IgD-negative memory B cell (primary cell): ENCODE data around the gene OR5K1. TPM values are rescaled to one million over a fixed set of nuclear protein-coding genes. Genes with fewer than 3 reads are reported as not detected.

Source experiments
- H3K27ac Mint-ChIP-seq, 3 donors: one replicate each; pipeline ENCODE4 v1.8.0; 2020 to 2022; ENCODE audit warnings: mild to moderate bottlenecking in 3 of 3, mixed read lengths in 3 of 3, moderate library complexity in 1 of 3
- H3K27me3 Mint-ChIP-seq: one replicate; pipeline ENCODE4 v1.8.0; 2021; ENCODE audit warnings: mixed read lengths
- H3K36me3 Mint-ChIP-seq: one replicate; pipeline ENCODE4 v1.8.0; 2020; ENCODE audit warnings: mild to moderate bottlenecking, mixed read lengths
- H3K4me1 Mint-ChIP-seq, 3 donors: one replicate each; pipeline ENCODE4 v1.8.0; 2020 to 2022; ENCODE audit warnings: mixed read lengths in 3 of 3, mild to moderate bottlenecking in 1 of 3
- H3K4me3 Mint-ChIP-seq, 4 donors: one replicate each; pipeline ENCODE4 v1.8.0; 2020 to 2022; ENCODE audit warnings: mild to moderate bottlenecking in 4 of 4, mixed read lengths in 4 of 4, moderate library complexity in 3 of 4
- H3K9me3 Mint-ChIP-seq, 3 donors: one replicate each; pipeline ENCODE4 v1.8.0; 2020 to 2021; ENCODE audit warnings: mixed read lengths in 3 of 3, mild to moderate bottlenecking in 1 of 3
- polyA plus RNA-seq: library from polyadenylated mRNA; unstranded; fragments of 300-500 nt; fragmentation: Illumina TruSeq; gene quantifications from one replicate; pipeline ENCODE4 v1.2.3, GENCODE V29; 2021

OR5K1 gene
- polyA plus RNA-seq: not detected

- peaks cover 0 to 8% (median 1%) of the 10 kb centered on the region in 3 donors for H3K9me3 Mint-ChIP-seq
- no peak within 1 kb of the TSS for H3K4me3 Mint-ChIP-seq
- peaks cover 0 to 2% (median 0%) of the 10 kb centered on the region in 3 donors for H3K4me1 Mint-ChIP-seq
- no peaks in the 10 kb centered on the region for H3K27me3 Mint-ChIP-seq
- no peaks in the 10 kb centered on the region for H3K36me3 Mint-ChIP-seq
- no peak within 1 kb of the TSS for H3K27ac Mint-ChIP-seq
These were observed at the start of gene OR5K1 for GRCh38 chr3:98462901-98463300. Gene OR5K1, plus strand, starts transcription at chr3:98463201. Its CDS starts 6,376 bp downstream, at chr3:98469577.

DNA sequence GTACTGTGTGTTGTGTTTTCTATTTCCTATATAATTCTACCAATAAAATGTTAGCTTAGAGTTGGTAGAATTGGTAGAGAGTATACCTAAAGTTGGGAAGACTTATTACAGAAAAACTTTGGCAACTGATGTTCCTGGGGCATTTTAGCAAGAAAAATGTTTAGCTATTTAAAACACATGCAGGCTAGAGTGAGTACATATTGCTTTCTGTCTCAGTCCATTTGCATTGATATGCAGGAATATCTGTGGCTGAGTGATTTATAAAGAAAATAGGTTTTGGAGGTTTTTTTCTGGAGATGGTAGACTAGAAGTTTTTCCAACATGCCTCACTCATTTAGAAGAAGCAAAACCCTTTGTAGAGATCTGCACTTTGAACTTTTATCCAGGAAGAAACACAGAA is 30.4 kb upstream of the OR5K1 start:
- no peak overlapping the region for H3K27ac Mint-ChIP-seq
- peaks cover 2% of the 10 kb centered on the region for H3K36me3 Mint-ChIP-seq

DNA sequence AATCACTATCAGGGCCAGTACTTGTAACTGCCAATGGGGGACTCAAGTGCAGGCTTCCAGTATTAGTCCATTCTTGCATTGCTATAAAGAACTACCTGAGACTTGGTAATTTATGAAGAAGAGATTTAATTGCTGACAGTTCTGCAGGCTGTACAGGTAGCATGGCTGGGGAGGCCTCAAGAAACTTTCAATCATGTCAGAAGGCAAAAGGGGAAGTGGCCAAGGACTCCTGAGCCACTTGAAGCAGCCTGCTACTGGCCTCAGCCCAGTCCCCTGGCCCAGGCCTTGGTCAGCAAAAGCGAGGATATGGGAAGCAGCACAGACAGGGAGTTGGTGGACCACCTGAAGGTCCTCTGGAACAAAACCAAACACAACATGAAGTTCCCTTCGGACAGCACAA is 29.2 kb upstream of the OR5K1 start:
- no peaks in the 10 kb centered on the region for H3K36me3 Mint-ChIP-seq
- H3K27me3 Mint-ChIP-seq: no peaks in the 10 kb centered on the region
- H3K27ac Mint-ChIP-seq: no peak overlapping the region
- peaks cover 4 to 19% (median 16%) of the 10 kb centered on the region in 3 donors for H3K9me3 Mint-ChIP-seq
- no peak overlapping the region for H3K4me3 Mint-ChIP-seq
- H3K4me1 Mint-ChIP-seq: peaks cover 0 to 2% (median 0%) of the 10 kb centered on the region in 3 donors

More for the DNA sequence above, 30.4 kb upstream of the OR5K1 start:
- Mint-ChIP-seq H3K9me3 (peaks cover 4 to 23% (median 16%) of the 10 kb centered on the region in 3 donors), H3K4me1 (peaks cover 0 to 2% (median 0%) of the 10 kb centered on the region in 3 donors), H3K27me3 (no peaks in the 10 kb centered on the region), H3K4me3 (no peak overlapping the region)

DNA sequence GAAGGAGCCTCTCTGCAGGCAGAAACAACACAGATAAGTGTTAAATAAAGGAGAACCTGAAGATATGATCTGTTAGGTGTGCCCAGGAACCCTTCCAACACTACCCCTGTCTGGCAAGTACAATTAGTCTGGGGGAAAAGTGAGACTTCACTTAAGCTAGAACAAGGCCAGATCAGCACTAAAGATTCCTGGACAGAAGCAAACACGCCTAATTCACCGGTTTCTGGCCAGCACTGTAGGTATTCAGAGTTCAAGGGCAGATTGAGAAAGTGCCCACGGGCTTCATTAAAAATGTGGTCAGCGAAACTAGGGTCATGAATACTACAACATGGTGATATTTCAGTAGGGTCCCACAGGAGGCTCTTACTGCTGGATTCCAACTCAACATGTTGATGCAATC is 28.6 kb upstream of the OR5K1 start:
- no peak overlapping the region for H3K4me3 Mint-ChIP-seq
- H3K4me1 Mint-ChIP-seq: peaks cover 0 to 2% (median 0%) of the 10 kb centered on the region in 3 donors
- H3K9me3 Mint-ChIP-seq: peaks cover 2 to 15% (median 11%) of the 10 kb centered on the region in 3 donors
- no peaks in the 10 kb centered on the region for H3K27me3 Mint-ChIP-seq
- H3K27ac Mint-ChIP-seq: no peak overlapping the region
- H3K36me3 Mint-ChIP-seq: no peaks in the 10 kb centered on the region

DNA sequence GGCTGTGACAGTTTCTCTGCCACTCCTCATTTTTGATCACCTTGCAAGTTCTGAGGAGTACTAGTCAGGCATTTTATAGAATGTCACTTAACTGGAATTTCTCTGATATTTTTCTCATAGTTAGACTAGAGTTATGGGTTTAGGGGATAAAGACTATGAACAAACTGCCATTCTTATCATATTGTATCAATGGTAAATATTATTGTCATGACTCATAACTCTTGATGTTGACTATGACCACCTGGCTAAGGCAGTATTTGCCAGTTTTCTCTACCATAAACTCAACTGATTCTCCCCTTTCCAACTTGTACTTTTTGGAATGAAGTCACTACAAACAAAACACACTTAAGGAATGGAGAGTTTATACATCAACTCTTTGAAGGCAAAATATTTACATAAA is 22.7 kb upstream of the OR5K1 start:
- Mint-ChIP-seq H3K4me1 (no peaks in the 10 kb centered on the region), H3K9me3 (peaks cover 0 to 4% (median 0%) of the 10 kb centered on the region in 3 donors), H3K36me3 (no peaks in the 10 kb centered on the region), H3K27ac (no peak overlapping the region), H3K4me3 (no peak overlapping the region), H3K27me3 (no peaks in the 10 kb centered on the region)

GRCh38 chr3:98445949-98446406 is 17.0 kb upstream of the OR5K1 start:
- peaks cover 0 to 2% (median 0%) of the 10 kb centered on the region in 3 donors for H3K9me3 Mint-ChIP-seq
- no peak overlapping the region for H3K27ac Mint-ChIP-seq
- H3K4me1 Mint-ChIP-seq: no peaks in the 10 kb centered on the region
- no peaks in the 10 kb centered on the region for H3K27me3 Mint-ChIP-seq
- H3K4me3 Mint-ChIP-seq: no peak overlapping the region
- H3K36me3 Mint-ChIP-seq: no peaks in the 10 kb centered on the region

DNA sequence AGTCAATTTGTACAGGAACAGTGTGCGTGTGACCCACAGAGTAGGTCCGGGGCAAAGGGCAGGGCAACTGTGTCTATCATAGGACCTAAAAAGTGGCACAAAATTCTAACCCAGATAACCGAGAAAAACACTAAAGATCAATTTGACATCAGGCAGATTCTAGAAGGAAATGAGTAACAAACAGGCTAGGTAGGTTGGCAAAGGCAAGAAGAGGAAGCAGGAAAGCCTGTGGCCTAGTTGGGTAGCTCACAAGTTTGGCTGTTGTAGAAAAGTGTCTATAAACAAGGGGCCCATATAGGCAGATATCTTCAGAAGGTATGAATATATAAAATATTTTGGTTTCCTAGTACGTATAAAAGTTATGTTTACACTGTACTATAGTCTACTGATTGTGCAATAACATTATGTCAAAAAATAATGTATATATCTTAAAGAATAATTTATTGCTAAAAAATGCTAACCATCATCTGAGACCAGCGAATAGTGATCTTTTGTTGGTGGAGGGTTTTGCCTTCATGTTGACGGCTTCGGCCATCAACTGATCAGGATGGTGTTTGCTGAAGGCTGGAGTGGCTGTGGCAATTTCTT is 13.3 kb upstream of the OR5K1 start:
- no peaks in the 10 kb centered on the region for H3K9me3 Mint-ChIP-seq
- H3K4me3 Mint-ChIP-seq: peak overlapping the region in 1 of 4 donors; percentile 23
- H3K27ac Mint-ChIP-seq: no peak overlapping the region
- H3K27me3 Mint-ChIP-seq: no peaks in the 10 kb centered on the region
- no peaks in the 10 kb centered on the region for H3K36me3 Mint-ChIP-seq
- H3K4me1 Mint-ChIP-seq: no peaks in the 10 kb centered on the region

GRCh38 chr3:98450372-98450771 is 12.6 kb upstream of the OR5K1 start:
- Mint-ChIP-seq H3K4me3 (no peak overlapping the region), H3K4me1 (no peaks in the 10 kb centered on the region), H3K27me3 (no peaks in the 10 kb centered on the region), H3K9me3 (no peaks in the 10 kb centered on the region), H3K36me3 (no peaks in the 10 kb centered on the region), H3K27ac (no peak overlapping the region)

GRCh38 chr3:98453827-98454226 is 9.2 kb upstream of the OR5K1 start:
- H3K36me3 Mint-ChIP-seq: no peaks in the 10 kb centered on the region
- H3K4me3 Mint-ChIP-seq: no peak overlapping the region
- no peak overlapping the region for H3K27ac Mint-ChIP-seq
- H3K9me3 Mint-ChIP-seq: peaks cover 0 to 3% (median 0%) of the 10 kb centered on the region in 3 donors
- peaks cover 0 to under 1% (median 0%) of the 10 kb centered on the region in 3 donors for H3K4me1 Mint-ChIP-seq
- H3K27me3 Mint-ChIP-seq: no peaks in the 10 kb centered on the region

GRCh38 chr3:98454929-98455328 is 8.1 kb upstream of the OR5K1 start:
- Mint-ChIP-seq H3K9me3 (peaks cover 0 to 8% (median 0%) of the 10 kb centered on the region in 3 donors), H3K36me3 (no peaks in the 10 kb centered on the region), H3K27me3 (no peaks in the 10 kb centered on the region), H3K27ac (no peak overlapping the region), H3K4me1 (peaks cover 0 to 2% (median 0%) of the 10 kb centered on the region in 3 donors), H3K4me3 (no peak overlapping the region)

DNA sequence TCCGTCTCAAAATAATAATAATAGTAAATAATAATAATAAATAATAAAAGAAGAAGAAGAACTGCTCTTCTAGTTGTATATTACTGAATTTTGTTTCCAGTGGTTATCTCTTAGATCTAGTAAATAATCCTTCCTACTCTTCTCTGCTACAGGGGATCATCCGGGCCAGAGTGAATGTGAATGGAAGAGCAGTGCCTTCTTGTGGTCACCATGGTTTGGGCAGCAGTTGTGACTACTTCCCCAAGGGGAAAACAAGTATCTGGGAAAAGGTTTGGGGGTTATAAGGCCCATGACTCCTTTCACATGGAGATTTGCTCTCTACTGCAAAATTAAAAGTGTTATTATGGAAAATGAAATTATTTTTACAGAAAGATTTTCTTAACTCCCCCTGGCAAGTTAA is 5.5 kb upstream of the OR5K1 start:
- H3K9me3 Mint-ChIP-seq: peaks cover 0 to 8% (median 0%) of the 10 kb centered on the region in 3 donors

DNA sequence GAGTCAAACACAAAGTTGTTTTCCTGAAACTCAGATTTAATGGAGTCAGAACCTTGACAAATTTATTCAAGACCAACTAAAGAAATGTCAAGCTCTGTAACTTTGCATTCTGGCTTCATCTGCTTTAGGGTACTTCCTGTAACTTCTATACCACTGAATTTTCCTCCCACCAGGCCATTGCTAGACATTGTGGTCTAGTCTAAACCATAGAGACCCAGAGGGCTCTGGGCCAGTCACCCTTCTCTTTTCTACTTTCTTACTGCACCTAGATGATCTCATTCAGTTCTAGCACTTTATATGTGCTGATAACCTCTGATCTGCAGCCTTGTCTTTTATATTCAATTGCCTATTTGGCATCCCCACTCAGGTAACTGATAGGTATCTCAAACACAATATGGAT is 2.8 kb upstream of the OR5K1 start:
- Mint-ChIP-seq H3K36me3 (no peaks in the 10 kb centered on the region), H3K4me1 (peaks cover 0 to 2% (median 0%) of the 10 kb centered on the region in 3 donors), H3K27me3 (no peaks in the 10 kb centered on the region), H3K4me3 (no peak overlapping the region), H3K27ac (no peak overlapping the region), H3K9me3 (peaks cover 0 to 8% (median 0%) of the 10 kb centered on the region in 3 donors)

More for the DNA sequence above, 5.5 kb upstream of the OR5K1 start:
- Mint-ChIP-seq H3K27ac (peak overlapping the region in 1 of 3 donors; percentile 18), H3K4me1 (peaks cover 0 to 2% (median 0%) of the 10 kb centered on the region in 3 donors), H3K4me3 (no peak overlapping the region), H3K36me3 (no peaks in the 10 kb centered on the region), H3K27me3 (no peaks in the 10 kb centered on the region)

DNA sequence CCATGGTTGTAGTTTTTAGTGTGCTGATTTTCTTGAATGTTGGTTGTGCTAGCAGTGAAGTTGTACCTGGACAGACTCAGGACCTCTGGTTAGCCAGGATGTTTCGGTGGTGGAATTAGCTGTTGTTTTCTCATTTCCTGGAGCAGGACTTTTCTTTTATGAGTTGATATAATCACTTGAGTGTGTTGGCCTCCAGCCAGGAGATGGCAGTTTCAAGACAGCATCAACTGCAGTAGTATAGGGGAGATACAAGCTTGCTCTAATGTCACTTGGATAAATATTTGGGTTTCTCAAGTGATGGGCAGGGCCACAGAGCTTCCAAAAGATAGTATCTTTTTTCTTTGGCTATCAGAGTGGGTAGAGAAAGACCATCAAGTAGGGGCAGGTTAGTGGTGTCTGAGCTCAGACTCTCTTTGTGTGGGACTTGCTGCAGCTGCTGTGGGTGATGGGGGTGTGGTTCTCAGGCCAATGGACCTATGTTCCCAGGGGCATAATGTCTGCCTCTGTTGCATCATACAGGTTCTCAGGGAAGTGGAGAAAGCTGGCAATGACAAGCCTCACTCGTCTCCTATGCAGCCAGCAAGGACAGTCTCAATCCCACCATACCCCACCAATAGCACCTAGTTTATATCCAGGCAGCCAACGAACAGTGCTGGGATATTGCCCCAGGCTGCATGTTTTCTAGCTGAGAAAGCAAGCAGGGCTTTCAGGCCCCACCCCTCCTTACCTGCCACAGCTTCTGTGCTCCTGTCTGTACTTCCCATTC is 19.9 kb downstream of the OR5K1 start:
- Mint-ChIP-seq H3K4me3 (no peak overlapping the region), H3K36me3 (peaks cover 2% of the 10 kb centered on the region), H3K4me1 (no peaks in the 10 kb centered on the region), H3K9me3 (peaks cover 15 to 39% (median 18%) of the 10 kb centered on the region in 3 donors), H3K27ac (peak overlapping the region in 1 of 3 donors; percentile 63), H3K27me3 (peaks cover 14% of the 10 kb centered on the region)

- Mint-ChIP-seq H3K9me3 (peaks cover 15 to 46% (median 21%) of the 10 kb centered on the region in 3 donors), H3K4me1 (no peaks in the 10 kb centered on the region), H3K27ac (no peak overlapping the region), H3K27me3 (peaks cover 15% of the 10 kb centered on the region), H3K4me3 (no peak overlapping the region), H3K36me3 (peaks cover 2% of the 10 kb centered on the region)
These were observed 20.6 kb downstream of the OR5K1 start for GRCh38 chr3:98483626-98484025.

DNA sequence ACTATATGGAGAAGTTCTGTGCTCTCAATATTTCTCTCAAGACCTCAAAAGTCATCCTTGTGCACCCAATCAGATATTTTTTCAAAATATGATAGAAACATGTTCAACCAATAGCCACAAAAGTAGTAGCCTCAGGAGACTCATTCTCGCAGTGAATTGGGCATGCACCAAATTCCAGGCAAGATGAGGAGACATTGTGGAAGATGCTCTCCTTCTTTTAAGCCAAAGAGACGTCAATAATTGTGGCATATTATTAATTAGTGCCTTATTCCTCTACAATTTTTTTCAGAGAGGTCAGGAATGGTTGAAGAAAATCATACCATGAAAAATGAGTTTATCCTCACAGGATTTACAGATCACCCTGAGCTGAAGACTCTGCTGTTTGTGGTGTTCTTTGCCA is 34.4 kb downstream of the OR5K1 start, which contains the start of gene OR5K2:
Gene OR5K2 (plus strand): TSS at position 301 of the 400 bp plus-strand sequence. CDS start 0 bp downstream, at position 301.
- H3K36me3 Mint-ChIP-seq: peaks cover 3% of the 10 kb centered on the region
- H3K27me3 Mint-ChIP-seq: peaks cover 2% of the 10 kb centered on the region
- no peak within 1 kb of the TSS for H3K27ac Mint-ChIP-seq
- peaks cover 0 to 2% (median 0%) of the 10 kb centered on the region in 3 donors for H3K4me1 Mint-ChIP-seq
- no peak within 1 kb of the TSS for H3K4me3 Mint-ChIP-seq
- H3K9me3 Mint-ChIP-seq: no peaks in the 10 kb centered on the region
